H9 (cell line): ENCODE measurements around the gene SGCE. TPM values are rescaled to one million over a fixed set of nuclear protein-coding genes. Genes with fewer than 3 reads are reported as not detected.

ENCODE experiments used
- DNase-seq: peaks from one replicate; pipeline ENCODE4 v3.0.0-alpha.2; 2017
- H2AFZ ChIP-seq: one replicate; pipeline ENCODE4 v1.6.1; 2013; ENCODE audit warnings: mild to moderate bottlenecking, low read length, control low read depth, moderate library complexity
- H2AK5ac ChIP-seq: 2 replicates; pipeline ENCODE4 v1.6.1; 2013; ENCODE audit warnings: low read length, control low read depth, mixed read lengths; ENCODE audit not compliant: insufficient read length
- H2BK120ac ChIP-seq: one replicate; pipeline ENCODE4 v1.6.1; 2013; ENCODE audit warnings: low read depth, mild to moderate bottlenecking, low read length, control low read depth, inconsistent platforms; ENCODE audit not compliant: poor library complexity, severe bottlenecking
- H2BK12ac ChIP-seq: 2 replicates; pipeline ENCODE4 v1.6.1; 2013; ENCODE audit warnings: low read length, control low read depth, mixed read lengths, low read depth; ENCODE audit not compliant: insufficient read length
- H2BK15ac ChIP-seq: 2 replicates; pipeline ENCODE4 v1.6.1; 2013; ENCODE audit warnings: low read depth, low read length, control low read depth
- H2BK20ac ChIP-seq: one replicate; pipeline ENCODE4 v1.6.1; 2013; ENCODE audit warnings: low read depth, mild to moderate bottlenecking, low read length, control low read depth, inconsistent platforms; ENCODE audit not compliant: poor library complexity, severe bottlenecking
- H2BK5ac ChIP-seq: 2 replicates; pipeline ENCODE4 v1.6.1; 2013; ENCODE audit warnings: low read length, control low read depth, mixed read lengths; ENCODE audit not compliant: insufficient read length
- H3K14ac ChIP-seq: 2 replicates; pipeline ENCODE4 v1.6.1; 2013; ENCODE audit warnings: low read length, control low read depth; ENCODE audit not compliant: insufficient read depth
- H3K18ac ChIP-seq: 2 replicates; pipeline ENCODE4 v1.6.1; 2013; ENCODE audit warnings: low read depth, mild to moderate bottlenecking, mixed read lengths, low read length, control low read depth; ENCODE audit not compliant: insufficient read length
- H3K23ac ChIP-seq: 2 replicates; pipeline ENCODE4 v1.6.1; 2013; ENCODE audit warnings: low read length, control low read depth, mixed read lengths, low read depth; ENCODE audit not compliant: insufficient read length
- H3K23me2 ChIP-seq: 2 replicates; pipeline ENCODE4 v1.6.1; 2013; ENCODE audit warnings: low read depth, mild to moderate bottlenecking, mixed read lengths, low read length, control low read depth; ENCODE audit not compliant: insufficient read length, poor library complexity, severe bottlenecking
- H3K27ac ChIP-seq: 2 replicates; pipeline ENCODE4 v1.5.1; 2013; ENCODE audit warnings: low read length, control low read depth, mixed read lengths, low read depth; ENCODE audit not compliant: insufficient read length
- H3K27me3 ChIP-seq: 2 replicates; pipeline ENCODE4 v1.6.1; 2013; ENCODE audit warnings: low read length, control low read depth, inconsistent platforms; ENCODE audit not compliant: insufficient read depth
- H3K4ac ChIP-seq: 2 replicates; pipeline ENCODE4 v1.6.1; 2013; ENCODE audit warnings: low read depth, mild to moderate bottlenecking, control low read depth, inconsistent platforms, low read length, moderate library complexity
- H3K4me1 ChIP-seq: 2 replicates; pipeline ENCODE4 v1.6.1; 2013; ENCODE audit warnings: low read length, control low read depth, inconsistent platforms; ENCODE audit not compliant: insufficient read depth
- H3K4me2 ChIP-seq: 2 replicates; pipeline ENCODE4 v1.6.1; 2013; ENCODE audit warnings: low read length, control low read depth, mixed read lengths; ENCODE audit not compliant: insufficient read length, insufficient read depth
- H3K56ac ChIP-seq: 2 replicates; pipeline ENCODE4 v1.6.1; 2013; ENCODE audit warnings: low read depth, mild to moderate bottlenecking, mixed read lengths, low read length, control low read depth; ENCODE audit not compliant: insufficient read length
- H3K79me1 ChIP-seq: 2 replicates; pipeline ENCODE4 v1.6.1; 2013; ENCODE audit warnings: low read depth, mild to moderate bottlenecking, moderate library complexity, low read length, control low read depth, inconsistent platforms; ENCODE audit not compliant: insufficient read depth, poor library complexity, severe bottlenecking
- H3K79me2 ChIP-seq: 2 replicates; pipeline ENCODE4 v1.6.1; 2013; ENCODE audit warnings: low read length, control low read depth, inconsistent platforms; ENCODE audit not compliant: insufficient read depth
- H3K9ac ChIP-seq: 2 replicates; pipeline ENCODE4 v1.6.1; 2013; ENCODE audit warnings: low read length, control low read depth, mixed read lengths; ENCODE audit not compliant: insufficient read length; ENCODE audit errors: extremely low read depth
- H3K9me3 ChIP-seq: one replicate; pipeline ENCODE4 v1.6.1; 2013; ENCODE audit warnings: low read depth, low read length, inconsistent platforms; ENCODE audit not compliant: control insufficient read depth
- H3T11ph ChIP-seq: one replicate; pipeline ENCODE4 v1.6.1; 2013; ENCODE audit warnings: mild to moderate bottlenecking, low read length, control low read depth, inconsistent platforms
- H4K20me1 ChIP-seq: one replicate; pipeline ENCODE4 v1.6.1; 2013; ENCODE audit not compliant: control insufficient read depth, insufficient read length, insufficient read depth
- H4K5ac ChIP-seq: 2 replicates; pipeline ENCODE4 v1.6.1; 2013; ENCODE audit warnings: low read depth, mild to moderate bottlenecking, mixed read lengths, low read length, control low read depth; ENCODE audit not compliant: insufficient read length
- H4K8ac ChIP-seq: replicated peaks from 2 replicates; pipeline ENCODE4 v1.6.1; 2013; ENCODE audit warnings: low read length, control low read depth, mixed read lengths, low read depth; ENCODE audit not compliant: insufficient read length
- H4K91ac ChIP-seq: 2 replicates; pipeline ENCODE4 v1.6.1; 2013; ENCODE audit warnings: low read depth, mild to moderate bottlenecking, moderate library complexity, mixed read lengths, low read length, control low read depth; ENCODE audit not compliant: insufficient read length
- H3K27ac Mint-ChIP-seq, 3 experiments: 2 replicates in 2 of 3; 3 replicates in 1 of 3; pipeline ENCODE4 v1.8.0; 2020 to 2021; ENCODE audit warnings: mixed read lengths in 3 of 3, mild to moderate bottlenecking in 1 of 3, moderate library complexity in 1 of 3
- H3K27me3 Mint-ChIP-seq: 2 replicates; pipeline ENCODE4 v1.8.0; 2021; ENCODE audit warnings: low read depth, mild to moderate bottlenecking, moderate library complexity, mixed read lengths
- H3K36me3 Mint-ChIP-seq, 3 experiments: 2 replicates in 2 of 3; 3 replicates in 1 of 3; pipeline ENCODE4 v1.8.0; 2020 to 2021; ENCODE audit warnings: low read depth in 3 of 3, mixed read lengths in 3 of 3; ENCODE audit not compliant: insufficient read depth in 1 of 3
- H3K4me1 Mint-ChIP-seq, 2 experiments: 2 replicates each; pipeline ENCODE4 v1.8.0; 2020; ENCODE audit warnings: mixed read lengths in 2 of 2
- H3K4me3 Mint-ChIP-seq, 2 experiments: 2 replicates in 1 of 2; 3 replicates in 1 of 2; pipeline ENCODE4 v1.8.0; 2020 to 2021; ENCODE audit warnings: mild to moderate bottlenecking in 2 of 2, mixed read lengths in 2 of 2, moderate library complexity in 1 of 2
- H3K9me3 Mint-ChIP-seq, 2 experiments: 2 replicates in 1 of 2; 3 replicates in 1 of 2; pipeline ENCODE4 v1.8.0; 2020; ENCODE audit warnings: mild to moderate bottlenecking in 2 of 2, mixed read lengths in 2 of 2, moderate library complexity in 1 of 2
- CTCF ChIP-seq: fragments of 200-600 bp; sonication (generic); conservative IDR thresholded peaks from 3 replicates; pipeline ENCODE4 v1.8.0; 2021; ENCODE audit warnings: antibody characterized with exemption, mild to moderate bottlenecking
- total RNA-seq: library from RNA; stranded (reverse); gene quantifications from 2 replicates; pipeline ENCODE4 v1.2.1, GENCODE V29; 2021

The SGCE gene
- total RNA-seq, 1 experiment from 2014 or later, result 30.5 TPM

- H3K9me3 Mint-ChIP-seq, result peaks cover 6 to 7% of the 10 kb centered on the region in 2 experiments; a peak in 3 of 5 replicates
- H3K4ac ChIP-seq, result no peak overlapping the region
- no peak overlapping the region for H4K8ac ChIP-seq
These were observed 45.1 kb upstream of the SGCE start for GRCh38 chr7:94700926-94701554.

More at GRCh38 chr7:94700926-94701554, 45.1 kb upstream of the SGCE start:
- no peaks in the 10 kb centered on the region for H3K4me1 ChIP-seq
- no peak overlapping the region for H2BK15ac ChIP-seq
- no peak overlapping the region for H3T11ph ChIP-seq
- no peak overlapping the region for H4K5ac ChIP-seq
- no peaks in the 10 kb centered on the region for H4K20me1 ChIP-seq
- no peak overlapping the region for H3K4me3 Mint-ChIP-seq
- H3K79me1 ChIP-seq, result no peaks in the 10 kb centered on the region
- no peak overlapping the region for H2BK20ac ChIP-seq
- peak overlapping the region; percentile 85 for H3K27ac ChIP-seq
- no peaks in the 10 kb centered on the region for H3K9me3 ChIP-seq
- TF ChIP-seq CTCF, result no peak
- no peak overlapping the region for H3K56ac ChIP-seq
- no peak overlapping the region for H4K91ac ChIP-seq
- H2BK12ac ChIP-seq, result no peak overlapping the region
- H3K27ac Mint-ChIP-seq, result peak overlapping the region; percentile 22 to 89 (median 64); a peak in 6 of 7 replicates
- H3K23ac ChIP-seq, result no peak overlapping the region
- H3K79me2 ChIP-seq, result no peaks in the 10 kb centered on the region
- H3K27me3 Mint-ChIP-seq, result no peaks in the 10 kb centered on the region
- no peaks in the 10 kb centered on the region for H3K27me3 ChIP-seq
- H3K18ac ChIP-seq, result no peak overlapping the region
- H3K23me2 ChIP-seq, result no peaks in the 10 kb centered on the region
- H2AK5ac ChIP-seq, result no peak overlapping the region
- H3K4me2 ChIP-seq, result no peak overlapping the region
- DNase-seq, result no peak
- H3K9ac ChIP-seq, result no peak overlapping the region
- H2BK120ac ChIP-seq, result no peak overlapping the region
- H3K36me3 Mint-ChIP-seq, result peaks cover 2 to 14% (median 4%) of the 10 kb centered on the region in 3 experiments; a peak in 6 of 7 replicates
- H3K14ac ChIP-seq, result no peak overlapping the region
- H3K4me1 Mint-ChIP-seq, result peaks cover 14 to 16% of the 10 kb centered on the region in 2 experiments
- no peak overlapping the region for H2AFZ ChIP-seq
- H2BK5ac ChIP-seq, result peak overlapping the region; percentile 79
